ENCODE data around the gene LRFN4. TPM values are rescaled to one million over a fixed set of nuclear protein-coding genes. Genes with fewer than 3 reads are reported as not detected.

LRFN4 gene
- total RNA-seq, 6 donors from 2014 or later = 11.4 to 29.0 (median 21.8) TPM

DNA sequence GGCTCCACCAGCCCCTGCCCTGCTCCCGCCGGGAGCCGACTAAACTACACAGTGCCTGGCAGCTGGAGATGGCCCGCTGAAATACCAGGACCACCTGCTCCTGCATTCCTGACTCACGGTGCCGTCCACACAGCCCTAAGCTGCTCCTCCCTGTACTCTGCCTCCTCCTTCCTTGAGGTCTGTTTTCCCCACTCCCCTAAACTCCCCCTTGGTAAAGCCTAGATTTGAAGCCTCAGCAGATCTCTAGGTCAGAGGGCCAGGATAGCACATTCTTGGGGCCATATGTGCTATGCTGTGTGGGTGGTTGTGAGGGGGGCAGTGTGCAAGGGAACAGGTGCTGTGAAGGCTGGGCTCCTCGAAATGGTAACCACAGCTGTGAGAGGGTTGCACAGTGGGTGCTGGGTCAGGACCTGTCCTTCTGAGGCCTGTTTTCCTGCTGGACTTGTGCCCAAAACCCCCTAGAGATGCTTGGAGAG is 9.7 kb downstream of the LRFN4 start:
- TF ChIP-seq CTCF (IDR thresholded peaks at IDR 0.05) = no peak
- no peak for TF ChIP-seq POLR2AphosphoS5 (IDR thresholded peaks at IDR 0.05)
- TF ChIP-seq EP300 (IDR thresholded peaks at IDR 0.05) = no peak
- TF ChIP-seq POLR2A (IDR thresholded peaks at IDR 0.05) = no peak
- Histone ChIP-seq H3K4me3 (no peak overlapping the region), H3K27ac (no peak overlapping the region), H3K4me1 (peaks cover 0 to 3% (median 0%) of the 10 kb centered on the region in 4 donors), H3K36me3 (peaks cover 0 to 3% (median 0%) of the 10 kb centered on the region in 4 donors), H3K9me3 (no peaks in the 10 kb centered on the region), H3K27me3 (no peaks in the 10 kb centered on the region)
- WGBS, 2 donors = 90% methylated on average over 7 of the region's 7 CpGs; no CpG with 5 or more reads in 1 of the 2 donors
- no peak for DNase-seq
- ATAC-seq (ENCODE audit: low FRiP score in 2 of 2) = no peak

- ATAC-seq (ENCODE audit: low FRiP score in 2 of 2) = no peak
- Histone ChIP-seq H3K4me1 (peaks cover 0 to 3% (median 0%) of the 10 kb centered on the region in 4 donors), H3K27ac (no peak overlapping the region), H3K4me3 (no peak overlapping the region), H3K9me3 (no peaks in the 10 kb centered on the region), H3K27me3 (no peaks in the 10 kb centered on the region), H3K36me3 (peaks cover 0 to 3% (median 0%) of the 10 kb centered on the region in 4 donors)
- no peak for DNase-seq
- WGBS, 2 donors = 80 to 88% methylated on average over 6 to 14 of the region's 14 CpGs
- no peak for TF ChIP-seq POLR2A (IDR thresholded peaks at IDR 0.05)
- no peak for TF ChIP-seq EP300 (IDR thresholded peaks at IDR 0.05)
- no peak for TF ChIP-seq POLR2AphosphoS5 (IDR thresholded peaks at IDR 0.05)
- TF ChIP-seq CTCF (IDR thresholded peaks at IDR 0.05) = no peak
Observed at GRCh38 chr11:66867425-66868040, 10.7 kb downstream of the LRFN4 start.

DNA sequence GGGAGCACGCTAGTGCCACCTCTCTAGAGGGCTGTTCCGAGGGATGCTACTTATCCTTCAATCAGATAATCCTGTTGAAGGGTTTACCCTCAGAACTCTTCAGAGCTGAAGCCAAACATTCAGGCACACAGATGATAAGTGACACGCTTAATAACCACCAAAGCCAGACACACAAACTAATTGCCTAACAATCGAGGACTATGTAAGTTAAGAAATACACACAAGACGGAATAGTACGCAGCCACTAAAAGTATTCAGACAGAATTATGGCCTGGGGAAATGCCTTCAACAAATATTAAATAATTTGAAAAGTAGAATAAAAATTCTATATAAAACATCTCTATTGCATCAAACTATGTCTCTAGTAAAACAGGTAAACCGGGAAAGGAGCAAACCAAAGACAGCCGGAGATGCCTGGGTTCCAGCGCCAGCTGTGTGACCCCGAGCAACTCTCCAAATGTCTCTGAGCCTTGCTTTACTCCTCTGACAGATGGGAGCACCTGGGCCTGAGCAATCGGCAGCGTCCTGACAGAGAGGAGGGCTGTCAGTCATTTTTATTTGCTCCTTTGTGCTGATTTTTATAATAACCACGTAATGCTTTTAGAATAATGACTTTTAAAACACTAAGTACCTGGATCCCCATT is 11.3 kb downstream of the LRFN4 start:
- TF ChIP-seq POLR2A (IDR thresholded peaks at IDR 0.05) (no peak), EP300 (IDR thresholded peaks at IDR 0.05) (no peak), CTCF (IDR thresholded peaks at IDR 0.05) (no peak), POLR2AphosphoS5 (IDR thresholded peaks at IDR 0.05) (no peak)
- DNase-seq (no peak), ATAC-seq (ENCODE audit: low FRiP score in 2 of 2) (no peak)
- H3K27ac ChIP-seq = no peak overlapping the region
- H3K4me1 ChIP-seq = peaks cover 0 to 3% (median 0%) of the 10 kb centered on the region in 4 donors
- H3K27me3 ChIP-seq = no peaks in the 10 kb centered on the region
- WGBS, 2 donors = 92 to 94% methylated on average over 13 of the region's 13 CpGs
- peaks cover 0 to 3% (median 0%) of the 10 kb centered on the region in 4 donors for H3K36me3 ChIP-seq
- H3K4me3 ChIP-seq = no peak overlapping the region
- no peaks in the 10 kb centered on the region for H3K9me3 ChIP-seq

GRCh38 chr11:66868726-66869566 is 12.1 kb downstream of the LRFN4 start:
- peak; percentile 67 to 92 for DNase-seq
- peak; percentile 49 to 58 for ATAC-seq (ENCODE audit: low FRiP score in 2 of 2)

More at GRCh38 chr11:66868726-66869566, 12.1 kb downstream of the LRFN4 start:
- H3K4me3 ChIP-seq = no peak overlapping the region
- no peaks in the 10 kb centered on the region for H3K27me3 ChIP-seq
- 58 to 60% methylated on average over 17 to 25 of the region's 27 CpGs for WGBS, 2 donors
- no peak for TF ChIP-seq EP300 (IDR thresholded peaks at IDR 0.05)
- TF ChIP-seq CTCF (IDR thresholded peaks at IDR 0.05) = peak in 5 of 6 experiments; percentile 21 to 71 (median 48)
- H3K9me3 ChIP-seq = no peaks in the 10 kb centered on the region
- H3K27ac ChIP-seq = no peak overlapping the region
- H3K36me3 ChIP-seq = peaks cover 0 to 3% (median 0%) of the 10 kb centered on the region in 4 donors
- H3K4me1 ChIP-seq = peaks cover 0 to 3% (median 0%) of the 10 kb centered on the region in 4 donors

All from upper lobe of left lung (tissue), 6 donors.